OCI-LY7 (cell line): ENCODE measurements around the gene CLTB. TPM values are rescaled to one million over a fixed set of nuclear protein-coding genes. Genes with fewer than 3 reads are reported as not detected.
A peak's percentile ranks its signal among the peaks of the same experiment; 100 is the strongest.

Experiments used
- BruUV-seq: library from RNA; stranded (reverse); fragments of 400-500 nt; replicated peaks from 2 replicates; lab custom pipeline; 2021; lab: Mats Ljungman, UMichigan
- CTCF ChIA-PET: fragments of 300-600 bp; sonication (Branson Sonifier 250); formaldehyde crosslinking; loops from one replicate; lab custom pipeline; 2022; ENCODE audit warnings: antibody characterized with exemption; ENCODE audit not compliant: unreplicated experiment; lab: Charles Lee
- POLR2A ChIA-PET: fragments of 300-600 bp; sonication (Branson Sonifier 250); formaldehyde crosslinking; loops from one replicate; lab custom pipeline; 2022; ENCODE audit warnings: antibody characterized with exemption; lab: Charles Lee
- DNase-seq: peaks from one replicate; pipeline ENCODE4 v3.0.0-alpha.2; 2015; ENCODE audit warnings: low spot score
- H2AFZ ChIP-seq: fragments of 200-600 bp; sonication (generic), shearing (Covaris generic); 2 replicates; pipeline ENCODE4 v1.6.1; 2014; ENCODE audit warnings: mild to moderate bottlenecking, antibody characterized with exemption, low read length, moderate library complexity
- H3K27ac ChIP-seq: fragments of 200-600 bp; sonication (generic); 2 replicates; pipeline ENCODE4 v1.5.1; 2014; ENCODE audit warnings: mixed run types, low read depth, mild to moderate bottlenecking, moderate library complexity, low read length, inconsistent platforms; ENCODE audit not compliant: poor library complexity, severe bottlenecking
- H3K36me3 ChIP-seq: fragments of 200-600 bp; sonication (generic); 2 replicates; pipeline ENCODE4 v1.6.1; 2014; ENCODE audit warnings: mild to moderate bottlenecking, antibody characterized with exemption, low read length, moderate library complexity, mixed read lengths; ENCODE audit not compliant: insufficient read depth
- H3K4me1 ChIP-seq: fragments of 200-600 bp; sonication (generic); 2 replicates; pipeline ENCODE4 v1.5.1; 2014; ENCODE audit warnings: mild to moderate bottlenecking, low read length; ENCODE audit not compliant: insufficient read depth, poor library complexity, severe bottlenecking
- H3K4me2 ChIP-seq: fragments of 200-600 bp; sonication (generic); 2 replicates; pipeline ENCODE4 v1.6.1; 2014; ENCODE audit warnings: mild to moderate bottlenecking, low read length
- H3K4me3 ChIP-seq: fragments of 200-600 bp; sonication (generic); 2 replicates; pipeline ENCODE4 v1.5.1; 2014; ENCODE audit warnings: mild to moderate bottlenecking, low read depth, low read length; ENCODE audit not compliant: poor library complexity, severe bottlenecking
- H3K79me2 ChIP-seq: fragments of 200-600 bp; sonication (generic); 2 replicates; pipeline ENCODE4 v1.6.1; 2016; ENCODE audit warnings: low read depth, mild to moderate bottlenecking, low read length, moderate library complexity, mixed read lengths; ENCODE audit not compliant: insufficient read depth
- H3K9me2 ChIP-seq: fragments of 200-600 bp; sonication (generic); 2 replicates; pipeline ENCODE4 v1.6.1; 2016; ENCODE audit warnings: mild to moderate bottlenecking, low read length, mixed read lengths; ENCODE audit not compliant: insufficient read depth
- H3K9me3 ChIP-seq: fragments of 200-600 bp; sonication (generic); 2 replicates; pipeline ENCODE4 v1.6.1; 2014; ENCODE audit warnings: mild to moderate bottlenecking, mixed run types, low read length, mixed read lengths
- H4K20me1 ChIP-seq: fragments of 200-600 bp; sonication (generic); 2 replicates; pipeline ENCODE4 v1.6.1; 2014; ENCODE audit warnings: mild to moderate bottlenecking, antibody characterized with exemption, low read length, moderate library complexity, mixed read lengths; ENCODE audit not compliant: insufficient read depth
- CTCF ChIP-seq: fragments of 200-600 bp; sonication (generic); conservative IDR thresholded peaks from 2 replicates; pipeline ENCODE4 v1.5.1; 2014; ENCODE audit warnings: mild to moderate bottlenecking, antibody characterized with exemption, low read length, moderate library complexity, mixed read lengths
- EZH2phosphoT487 ChIP-seq: fragments of 200-600 bp; sonication (generic); IDR thresholded peaks from 2 replicates; pipeline ENCODE4 v1.6.1; 2018; ENCODE audit warnings: low read depth, borderline replicate concordance, mild to moderate bottlenecking, mixed run types, antibody characterized with exemption, low read length, moderate library complexity, mixed read lengths
- intact Hi-C: fragments of 100-400 bp; cut with micrococcal nuclease; formaldehyde crosslinking; loops from one replicate; pipeline ENCODE4 v1.10.0; 2022; ENCODE audit not compliant: unreplicated experiment
- total RNA-seq, 2 experiments: library from RNA; depleted of rRNA in 1 of 2; stranded (reverse); fragments of >200 nt in 1 of 2; shearing (Covaris generic) in 1 of 2; gene quantifications; 2 replicates each; pipeline ENCODE4 v1.2.3, GENCODE V29; 2014 to 2022

The CLTB gene
- total RNA-seq, 2 experiments from 2014 or later = 53.0 to 53.4 TPM

- POLR2A ChIA-PET = interaction anchor here (0.8 to 1.9 kb wide), 4 partner anchors 26 to 147 kb away, joined by 3 to 5 read pairs (median 3); no protein-coding TSS in a partner anchor
- intact Hi-C loops = loop anchor here (2.0 to 10.0 kb wide), 2 partner anchors 61 to 153 kb away; partner anchors contain the start of genes FAF2 and SIMC1
Measured at GRCh38 chr5:176388003-176388443, 28.3 kb downstream of the CLTB start.

GRCh38 chr5:176387384-176387925 is 28.9 kb downstream of the CLTB start:
- peak; percentile 21 for DNase-seq
- BruUV-seq = TSS peak; percentile 68
- peaks cover 23% of the 10 kb centered on the region for H4K20me1 ChIP-seq
- no peaks in the 10 kb centered on the region for H3K9me3 ChIP-seq
- peaks cover 80% of the 10 kb centered on the region for H3K36me3 ChIP-seq
- H3K4me2 ChIP-seq = peak overlapping the region; percentile 98
- no peaks in the 10 kb centered on the region for H3K9me2 ChIP-seq
- H3K27ac ChIP-seq = peak overlapping the region; percentile 86
- no peak overlapping the region for H2AFZ ChIP-seq
- ChIA-PET CTCF (no interaction called here), POLR2A (interaction anchor here (1.2 to 1.9 kb wide), 2 partner anchors 25 to 32 kb away, joined by 3 to 5 read pairs; no protein-coding TSS in a partner anchor)
- intact Hi-C loops = loop anchor here (10.0 kb wide), 1 partner anchor 153 kb away; the partner anchor contains the start of gene SIMC1
- H3K4me3 ChIP-seq = peak overlapping the region; percentile 85
- H3K79me2 ChIP-seq = peaks cover 55% of the 10 kb centered on the region
- TF ChIP-seq CTCF = peak; percentile 39
- no peak for TF ChIP-seq EZH2phosphoT487
- H3K4me1 ChIP-seq = peaks cover 26% of the 10 kb centered on the region

More at GRCh38 chr5:176388003-176388443, 28.3 kb downstream of the CLTB start:
- Histone ChIP-seq H3K36me3 (peaks cover 74% of the 10 kb centered on the region), H4K20me1 (peaks cover 23% of the 10 kb centered on the region), H3K4me2 (peak overlapping the region; percentile 98), H2AFZ (peak overlapping the region; percentile 89; the same call in 1 of the 2 replicates), H3K9me2 (no peaks in the 10 kb centered on the region), H3K27ac (peak overlapping the region; percentile 86), H3K4me1 (peaks cover 26% of the 10 kb centered on the region), H3K4me3 (peak overlapping the region; percentile 85), H3K9me3 (no peaks in the 10 kb centered on the region), H3K79me2 (peaks cover 55% of the 10 kb centered on the region)
- CTCF ChIA-PET = no interaction called here
- BruUV-seq = no TSS peak
- peak; percentile 37 for DNase-seq
- TF ChIP-seq CTCF (no peak), EZH2phosphoT487 (no peak)

- CTCF ChIA-PET = no interaction called here
- intact Hi-C loops = loop anchor here (10.0 kb wide), 1 partner anchor 152 kb away; the partner anchor contains the start of gene SIMC1
- no peaks in the 10 kb centered on the region for H3K9me2 ChIP-seq
- no peak for DNase-seq
- no TSS peak for BruUV-seq
- H4K20me1 ChIP-seq = peaks cover 23% of the 10 kb centered on the region
- no peak overlapping the region for H3K27ac ChIP-seq
- no peaks in the 10 kb centered on the region for H3K9me3 ChIP-seq
- TF ChIP-seq CTCF (no peak), EZH2phosphoT487 (no peak)
- peaks cover 26% of the 10 kb centered on the region for H3K4me1 ChIP-seq
- H3K4me3 ChIP-seq = peak overlapping the region; percentile 85
- POLR2A ChIA-PET = interaction anchor here (1.0 kb wide), 1 partner anchor 32 kb away, joined by 3 read pairs; no protein-coding TSS in a partner anchor
- H3K36me3 ChIP-seq = peaks cover 80% of the 10 kb centered on the region
- H2AFZ ChIP-seq = no peak overlapping the region
- peaks cover 55% of the 10 kb centered on the region for H3K79me2 ChIP-seq
- H3K4me2 ChIP-seq = peak overlapping the region; percentile 98
Measured at GRCh38 chr5:176386491-176386890, 29.8 kb downstream of the CLTB start.
